Neural progenitor cell (in vitro differentiated cells): ENCODE data around the gene LY6G5C.

Experiments used
- CTCF ChIP-seq: fragments of 200-600 bp; sonication (generic); IDR thresholded peaks from 2 replicates; pipeline ENCODE4 v1.5.1; 2017; ENCODE audit warnings: antibody characterized with exemption, mild to moderate bottlenecking
- EZH2 ChIP-seq: fragments of 200-600 bp; sonication (generic); IDR thresholded peaks from 2 replicates; pipeline ENCODE4 v1.6.1; 2017; ENCODE audit warnings: antibody characterized with exemption, mild to moderate bottlenecking, moderate library complexity
- EZH2phosphoT487 ChIP-seq: fragments of 200-600 bp; sonication (generic); IDR thresholded peaks from 2 replicates; pipeline ENCODE4 v1.6.1; 2017; ENCODE audit warnings: antibody characterized with exemption

DNA sequence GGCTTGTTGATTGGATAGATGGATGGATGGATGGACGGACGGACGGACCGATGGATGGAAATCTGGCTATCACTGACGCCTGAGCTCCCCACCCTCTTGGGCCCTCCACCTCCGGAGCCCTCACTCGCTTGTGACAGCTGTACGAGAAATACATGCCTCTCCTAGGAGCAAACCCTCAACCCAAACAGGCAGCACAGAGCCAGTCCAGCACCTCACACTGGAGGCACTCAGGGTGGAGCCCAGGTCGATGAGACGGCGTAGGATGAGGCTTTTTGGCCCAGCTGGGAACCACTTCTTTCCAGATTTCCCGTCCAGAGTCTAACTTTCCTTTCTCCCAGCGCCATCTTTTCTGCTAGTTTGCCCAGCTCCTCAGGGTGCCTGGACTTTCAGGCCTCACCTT is 2.7 kb upstream of the LY6G5C start:
- no peak for TF ChIP-seq CTCF
- no peak for TF ChIP-seq EZH2
- TF ChIP-seq EZH2phosphoT487 = no peak
